Kidney (tissue), 14 donors: ENCODE data around the gene NT5DC3. TPM values are rescaled to one million over a fixed set of nuclear protein-coding genes. Genes with fewer than 3 reads are reported as not detected.

Source experiments
- DNase-seq, 5 donors: peaks; one replicate each; pipeline ENCODE4 v3.0.0-alpha.2; 2013 to 2020
- FAIRE-seq: peaks from 2 replicates; lab custom pipeline; 2012; peaks lifted over from hg19 to GRCh38; lab: Jason Lieb, UNC
- H3K27ac ChIP-seq, 2 donors: one replicate each; pipeline ENCODE4 v1.7.0; 2013; ENCODE audit warnings: low read depth in 2 of 2, low read length in 2 of 2, inconsistent platforms in 1 of 2
- H3K27me3 ChIP-seq: one replicate; pipeline ENCODE4 v1.7.1; 2013; ENCODE audit warnings: low read length, inconsistent platforms; ENCODE audit not compliant: control insufficient read depth, insufficient read depth
- H3K36me3 ChIP-seq, 3 donors: one replicate each; pipeline versions ENCODE4 v1.7.0 to v1.7.1; 2013; ENCODE audit warnings: low read length in 3 of 3, control low read depth in 1 of 3, inconsistent platforms in 1 of 3; ENCODE audit not compliant: insufficient read depth in 3 of 3, control insufficient read depth in 2 of 3
- H3K4me1 ChIP-seq, 3 donors: one replicate each; pipeline versions ENCODE4 v1.7.0 to v1.7.1; 2013; ENCODE audit warnings: low read length in 3 of 3, inconsistent platforms in 1 of 3, low read depth in 1 of 3; ENCODE audit not compliant: control insufficient read depth in 2 of 3, insufficient read depth in 2 of 3
- H3K4me3 ChIP-seq, 3 donors: one replicate each; pipeline versions ENCODE4 v1.7.0 to v1.8.1; 2013; ENCODE audit warnings: low read length in 3 of 3, control low read depth in 1 of 3, inconsistent platforms in 1 of 3
- H3K9ac ChIP-seq, 3 donors: one replicate each; pipeline versions ENCODE4 v1.7.0 to v1.7.1; 2013; ENCODE audit warnings: low read length in 3 of 3, control low read depth in 1 of 3, inconsistent platforms in 1 of 3
- H3K9me3 ChIP-seq, 3 donors: one replicate each; pipeline versions ENCODE4 v1.7.0 to v1.7.1; 2013; ENCODE audit warnings: low read length in 3 of 3, control low read depth in 1 of 3, inconsistent platforms in 1 of 3; ENCODE audit not compliant: control insufficient read depth in 2 of 3, insufficient read depth in 1 of 3
- intact Hi-C: fragments of 100-400 bp; cut with DNase I; formaldehyde crosslinking; loops from one replicate; pipeline ENCODE4 v1.11.1; 2022
- polyA plus RNA-seq: library from polyadenylated mRNA; stranded (reverse); fragments of 350-450 nt; fragmentation: Illumina TruSeq; extraction: RNeasy Lipid Tissue Mini Kit (QIAGEN cat#74804); gene quantifications from one replicate; pipeline ENCODE4 v1.2.3, GENCODE V29; 2014; ENCODE audit warnings: low read depth, low replicate concordance; ENCODE audit not compliant: insufficient read depth
- total RNA-seq: library from RNA; stranded (reverse); fragmentation: NEBNext Ultra II Directional; extraction: Animal tissue kit (Norgen Biotek cat#: 25700); gene quantifications from one replicate; pipeline ENCODE4 v1.2.1, GENCODE V29; 2021
- TF ChIP-seq, protein P1 (sequence below): IDR thresholded peaks from 3 replicates; pipeline ENCODE4 v1.5.1; 2012; ENCODE audit warnings: mild to moderate bottlenecking, moderate library complexity, borderline replicate concordance; ENCODE audit not compliant: insufficient read depth; ENCODE audit errors: extremely low read depth
- donor health status: control.
- donor health status: control.
- donor health status: control.
- donor health status: control.
- donor health status: control.
- donor health status: DM: yes; HTN: yes; CAD: no.
- donor health status: Normal renal cell carcinoma (clear cell type).

Gene NT5DC3
- total and polyA plus RNA-seq, 2 donors from 2014 or later, result 1.1 to 7.8 TPM

DNA sequence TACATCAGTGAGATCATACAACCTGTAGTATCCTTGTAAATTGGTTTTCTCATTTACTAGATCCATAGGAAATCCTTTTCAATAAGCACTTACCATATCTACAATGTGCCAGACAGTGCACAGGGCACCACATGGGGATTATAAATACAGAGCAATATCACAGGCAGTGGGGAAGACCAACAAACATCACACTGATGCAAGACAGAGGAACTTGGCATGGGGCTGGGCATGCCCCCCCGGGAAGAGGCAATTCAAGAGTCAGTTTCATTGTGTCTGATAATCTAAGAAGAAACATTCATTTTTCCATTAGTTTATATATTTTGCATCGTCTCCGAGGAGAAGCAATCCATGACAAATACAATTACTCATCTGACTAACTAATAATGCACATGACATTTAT, 16.2 kb downstream of the NT5DC3 start:
- Histone ChIP-seq H3K4me3 (no peak overlapping the region), H3K36me3 (no peaks in the 10 kb centered on the region), H3K27ac (no peak overlapping the region), H3K4me1 (no peaks in the 10 kb centered on the region), H3K9me3 (peaks cover 0 to 7% (median 0%) of the 10 kb centered on the region in 3 donors), H3K27me3 (no peaks in the 10 kb centered on the region), H3K9ac (no peak overlapping the region)
- intact Hi-C loops, result no loop called here
- TF ChIP-seq, protein P1, sequence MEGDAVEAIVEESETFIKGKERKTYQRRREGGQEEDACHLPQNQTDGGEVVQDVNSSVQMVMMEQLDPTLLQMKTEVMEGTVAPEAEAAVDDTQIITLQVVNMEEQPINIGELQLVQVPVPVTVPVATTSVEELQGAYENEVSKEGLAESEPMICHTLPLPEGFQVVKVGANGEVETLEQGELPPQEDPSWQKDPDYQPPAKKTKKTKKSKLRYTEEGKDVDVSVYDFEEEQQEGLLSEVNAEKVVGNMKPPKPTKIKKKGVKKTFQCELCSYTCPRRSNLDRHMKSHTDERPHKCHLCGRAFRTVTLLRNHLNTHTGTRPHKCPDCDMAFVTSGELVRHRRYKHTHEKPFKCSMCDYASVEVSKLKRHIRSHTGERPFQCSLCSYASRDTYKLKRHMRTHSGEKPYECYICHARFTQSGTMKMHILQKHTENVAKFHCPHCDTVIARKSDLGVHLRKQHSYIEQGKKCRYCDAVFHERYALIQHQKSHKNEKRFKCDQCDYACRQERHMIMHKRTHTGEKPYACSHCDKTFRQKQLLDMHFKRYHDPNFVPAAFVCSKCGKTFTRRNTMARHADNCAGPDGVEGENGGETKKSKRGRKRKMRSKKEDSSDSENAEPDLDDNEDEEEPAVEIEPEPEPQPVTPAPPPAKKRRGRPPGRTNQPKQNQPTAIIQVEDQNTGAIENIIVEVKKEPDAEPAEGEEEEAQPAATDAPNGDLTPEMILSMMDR, result no peak
- FAIRE-seq (no peak), DNase-seq (no peak)

DNA sequence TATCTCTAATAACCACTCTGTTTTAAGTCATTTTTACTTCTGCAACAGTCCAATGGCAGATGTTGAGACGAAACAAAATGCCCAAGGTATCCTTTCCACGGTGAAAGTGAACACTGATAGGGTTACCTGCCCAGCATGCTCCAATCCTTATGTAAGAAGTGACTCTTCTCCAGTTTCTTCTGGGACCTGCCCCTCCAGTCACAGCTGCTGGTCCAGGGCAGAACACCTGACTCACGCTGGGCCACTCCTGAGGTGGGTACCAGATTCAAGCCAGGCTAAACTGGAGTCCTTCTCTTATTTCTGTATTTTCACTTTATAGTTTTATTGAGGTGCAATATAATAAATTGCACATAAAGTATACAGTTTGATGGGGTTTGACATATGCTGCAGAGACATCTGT, 16.7 kb downstream of the NT5DC3 start:
- no peak for DNase-seq
- intact Hi-C loops, result no loop called here
- H3K4me1 ChIP-seq, result no peaks in the 10 kb centered on the region
- no peak overlapping the region for H3K4me3 ChIP-seq
- H3K27me3 ChIP-seq, result no peaks in the 10 kb centered on the region
- no peak overlapping the region for H3K9ac ChIP-seq
- H3K9me3 ChIP-seq, result peaks cover 0 to 7% (median 0%) of the 10 kb centered on the region in 3 donors
- no peaks in the 10 kb centered on the region for H3K36me3 ChIP-seq
- TF ChIP-seq, protein P1, result no peak
- H3K27ac ChIP-seq, result no peak overlapping the region
- FAIRE-seq, result no peak

DNA sequence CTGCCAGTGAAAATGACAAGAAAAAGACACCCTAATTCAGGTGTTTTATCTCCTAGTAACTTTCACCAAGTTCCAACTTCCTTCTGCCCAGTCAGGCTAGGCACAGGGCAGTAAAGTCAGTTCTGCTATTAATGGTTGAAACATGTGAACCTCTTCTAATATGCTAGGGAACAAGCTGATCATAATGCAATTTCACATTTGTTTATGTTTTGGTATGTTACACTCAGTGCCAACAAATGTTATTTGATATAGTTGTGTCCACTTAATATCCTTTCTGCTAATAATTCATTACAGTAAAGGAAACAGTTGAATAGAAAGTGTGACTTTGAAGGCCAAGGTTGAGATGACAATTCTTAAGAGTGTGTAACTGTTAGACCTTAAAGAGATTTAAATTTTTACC, 17.2 kb downstream of the NT5DC3 start:
- intact Hi-C loops, result no loop called here
- H3K9ac ChIP-seq, result no peak overlapping the region
- FAIRE-seq, result no peak

More for the DNA sequence above, 17.2 kb downstream of the NT5DC3 start:
- no peak overlapping the region for H3K27ac ChIP-seq
- H3K4me3 ChIP-seq, result no peak overlapping the region
- H3K9me3 ChIP-seq, result peaks cover 0 to 7% (median 0%) of the 10 kb centered on the region in 3 donors
- TF ChIP-seq, protein P1, result no peak
- no peaks in the 10 kb centered on the region for H3K4me1 ChIP-seq
- no peak for DNase-seq
- H3K27me3 ChIP-seq, result no peaks in the 10 kb centered on the region
- H3K36me3 ChIP-seq, result no peaks in the 10 kb centered on the region
